HG03442 (cell line): ENCODE results near the gene FCN1.

Experiments
- ATAC-seq: cut with Tn5 transposase; IDR thresholded peaks from one replicate; pipeline ENCODE4 v1.9.1; 2021; ENCODE audit warnings: mild to moderate bottlenecking, moderate library complexity; ENCODE audit not compliant: unreplicated experiment

Gene FCN1

DNA sequence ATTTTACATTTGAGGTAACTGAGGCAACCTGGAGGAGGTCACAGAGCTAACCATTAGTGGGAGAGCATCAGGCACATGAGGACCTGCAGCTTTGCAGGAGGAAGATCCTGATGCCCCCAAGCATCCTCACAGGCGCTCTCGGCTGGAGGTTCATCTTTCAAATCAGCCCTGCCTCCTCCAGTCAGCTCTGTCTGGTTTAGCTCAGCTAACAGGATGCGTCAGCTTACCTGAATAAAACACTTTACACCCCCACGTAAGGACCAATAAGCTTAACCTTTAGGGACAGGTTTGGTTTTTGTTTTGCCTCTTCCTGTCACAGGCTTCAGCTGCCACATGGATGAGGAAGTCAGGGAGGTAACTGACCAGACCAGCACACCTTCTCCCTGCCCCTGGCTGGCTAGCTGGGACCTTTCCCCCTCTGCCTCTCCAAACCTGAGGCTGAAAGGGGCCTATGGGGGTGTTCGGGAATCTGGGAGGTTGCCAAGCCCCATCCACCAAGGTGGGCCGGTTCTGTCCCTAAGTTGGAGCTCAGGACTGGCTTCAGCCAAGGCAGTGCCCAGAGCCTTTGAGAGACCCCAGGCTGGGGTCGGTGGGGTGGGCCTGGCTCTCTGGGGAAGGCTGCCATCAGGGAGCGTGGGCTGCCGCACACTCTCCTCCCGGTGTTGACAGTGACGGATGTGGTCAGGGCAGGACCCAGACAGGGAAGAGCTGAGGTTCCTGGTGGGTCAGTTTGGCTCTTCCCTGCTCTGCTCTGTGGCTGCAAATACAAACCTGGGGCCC, 20.0 kb upstream of the FCN1 start:
- no peak for ATAC-seq

DNA sequence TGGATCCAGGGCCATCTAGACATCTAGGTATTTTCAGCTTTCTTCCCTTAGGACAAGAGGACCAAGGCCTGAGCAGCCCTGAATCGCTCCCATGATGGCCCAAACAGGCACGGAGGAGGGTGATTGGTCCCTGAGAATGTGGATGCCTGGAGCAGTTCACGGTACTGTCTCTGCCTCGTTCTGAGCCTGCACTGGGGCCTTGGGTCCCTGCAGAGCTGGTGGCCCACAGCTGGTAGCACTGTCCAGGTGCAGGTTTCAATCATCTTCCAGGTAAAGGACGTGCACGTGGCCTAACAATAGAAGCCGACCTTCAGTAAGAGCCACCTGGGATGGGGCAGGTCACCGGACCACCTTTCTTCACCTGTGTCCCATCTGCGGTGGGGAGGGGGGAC, 19.4 kb upstream of the FCN1 start:
- ATAC-seq: no peak

- ATAC-seq: no peak
Observed at GRCh38 chr9:134936346-134937163, 18.8 kb upstream of the FCN1 start.

- ATAC-seq: no peak
Observed at GRCh38 chr9:134935701-134936345, 18.1 kb upstream of the FCN1 start.

- ATAC-seq: no peak
Observed at GRCh38 chr9:134935056-134935640, 17.4 kb upstream of the FCN1 start.

DNA sequence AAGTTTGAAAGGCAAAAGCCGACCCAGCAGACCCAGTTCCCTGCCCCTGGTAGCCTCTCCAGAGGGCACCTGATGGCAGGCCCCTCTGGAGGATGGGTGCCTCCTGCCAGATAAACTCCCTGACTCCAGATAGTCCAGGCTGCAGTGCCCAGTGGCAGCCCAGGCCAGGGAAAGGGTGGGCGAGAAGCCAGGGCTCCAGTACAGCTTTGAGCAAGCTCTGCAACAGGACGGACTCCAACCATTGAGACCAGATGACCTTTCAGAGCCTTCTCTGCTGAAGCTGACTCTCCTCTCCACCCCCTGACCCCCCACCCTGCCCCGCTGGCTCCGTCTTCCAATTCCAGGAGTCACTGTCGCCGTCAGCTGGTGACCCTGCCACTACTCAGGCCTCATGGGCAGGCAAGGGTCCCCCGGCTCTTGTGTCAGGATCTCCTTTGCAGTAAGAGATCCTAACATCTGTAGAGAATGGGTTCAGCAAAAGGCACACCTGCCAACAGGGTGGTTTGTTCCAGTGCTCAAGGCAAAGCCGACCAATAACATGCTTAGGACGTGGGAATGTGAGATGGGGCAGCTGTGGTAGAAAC, 15.5 kb upstream of the FCN1 start:
- no peak for ATAC-seq

GRCh38 chr9:134932606-134933005, 14.9 kb upstream of the FCN1 start:
- ATAC-seq: no peak

- no peak for ATAC-seq
Observed at GRCh38 chr9:134932171-134932570, 14.5 kb upstream of the FCN1 start.

DNA sequence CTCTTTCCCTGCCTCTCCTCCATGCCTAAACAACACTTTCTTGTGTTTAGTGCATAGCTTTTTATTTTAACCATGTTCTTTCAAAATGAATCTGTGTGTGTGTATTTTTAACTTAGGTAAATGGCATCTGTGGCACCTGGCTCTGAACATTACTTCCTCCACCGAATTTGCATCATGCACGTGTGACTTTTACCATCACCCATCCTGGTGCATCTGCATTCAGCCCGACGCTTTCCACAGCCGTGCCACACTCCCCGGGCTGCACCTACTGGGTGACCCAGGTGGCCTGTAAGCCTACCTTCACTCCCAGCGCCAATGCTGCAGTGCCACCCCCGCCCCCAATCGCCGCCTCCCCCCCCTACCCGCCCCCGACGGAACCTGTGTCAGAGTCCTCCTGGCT, 12.7 kb upstream of the FCN1 start:
- peak; percentile 49 for ATAC-seq

DNA sequence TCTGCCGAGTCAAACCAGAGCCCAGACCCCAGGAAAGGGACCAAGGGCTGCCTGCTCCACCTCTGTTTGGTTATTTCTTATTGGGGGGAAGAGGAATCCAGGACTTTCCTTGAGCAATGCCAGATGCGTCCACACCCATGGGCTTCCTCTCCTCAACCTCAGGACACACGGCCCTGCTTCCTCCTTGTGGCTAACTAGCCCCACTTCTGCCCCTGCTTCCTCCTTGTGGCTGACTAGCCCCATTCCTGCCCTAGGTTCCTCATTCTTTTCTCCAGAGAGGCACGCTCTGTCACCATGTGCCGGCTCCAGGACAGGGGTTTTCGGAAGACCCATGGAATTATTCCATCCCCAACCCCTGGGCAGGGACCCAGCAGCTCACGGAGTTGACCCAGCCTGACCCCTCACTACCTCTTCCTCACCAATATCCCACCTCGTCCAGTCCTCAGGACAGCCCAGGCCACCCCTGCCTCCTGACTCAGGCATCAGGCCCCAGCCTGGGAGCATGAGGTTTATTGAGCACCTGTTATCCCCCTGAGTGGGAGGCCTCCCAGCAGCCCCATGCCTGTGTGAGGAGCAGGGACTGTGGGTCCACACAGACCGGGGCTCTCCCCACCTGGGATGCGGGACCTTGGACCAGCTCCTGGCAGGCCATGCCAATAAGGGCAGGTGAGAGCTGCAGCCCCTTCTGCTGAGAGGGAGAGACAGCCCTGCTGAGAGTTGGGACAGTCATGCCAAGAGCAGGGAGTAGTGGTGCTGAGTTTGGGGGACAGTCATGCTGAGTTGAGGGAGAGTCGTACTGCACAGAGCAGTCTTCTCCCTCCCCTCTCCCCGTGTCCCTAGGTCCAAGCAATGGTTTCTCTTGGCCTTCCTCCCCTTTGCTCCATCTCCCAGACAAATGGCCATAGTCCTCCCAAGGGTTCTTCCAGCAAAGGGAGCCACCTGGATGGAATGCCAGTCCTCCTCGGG, 11.8 kb upstream of the FCN1 start:
- ATAC-seq: no peak

DNA sequence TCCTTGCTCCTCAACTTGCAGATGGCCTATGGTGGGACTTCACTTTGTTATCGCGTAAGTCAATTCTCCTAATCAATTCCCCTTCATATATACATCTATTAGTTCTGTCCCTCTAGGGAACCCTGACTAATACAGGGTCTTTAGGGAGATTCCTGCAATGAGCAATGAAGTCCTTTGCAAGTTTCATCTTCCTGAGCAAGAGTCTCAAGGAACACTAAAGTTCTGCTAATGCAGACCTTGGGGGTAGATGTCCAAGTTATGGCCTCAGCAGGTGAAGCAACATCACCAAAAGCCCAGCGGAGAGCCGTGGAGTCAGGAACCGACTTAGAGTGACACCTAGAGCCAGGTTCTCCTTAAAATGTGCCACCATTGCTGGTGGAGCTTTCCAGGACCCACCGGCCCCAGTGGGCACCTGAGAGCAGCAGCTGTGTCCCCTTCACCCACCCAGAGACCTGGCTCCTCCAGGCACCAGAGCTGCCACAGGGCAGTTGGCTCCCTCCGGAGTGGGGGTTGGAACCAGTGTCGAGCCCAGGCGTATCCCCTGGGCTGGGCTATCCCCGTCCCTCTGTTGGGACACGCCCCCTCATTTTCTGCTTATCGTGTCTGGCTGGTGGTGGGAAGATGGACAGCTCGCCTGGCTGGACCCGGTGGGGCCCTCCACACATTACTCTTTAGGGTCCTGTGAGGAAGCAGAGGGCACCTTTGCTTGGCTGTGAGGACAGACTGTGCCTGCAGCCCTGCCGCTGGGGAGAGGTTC, 10.9 kb upstream of the FCN1 start:
- ATAC-seq: no peak

- no peak for ATAC-seq
Observed at GRCh38 chr9:134925011-134925511, 7.3 kb upstream of the FCN1 start.

DNA sequence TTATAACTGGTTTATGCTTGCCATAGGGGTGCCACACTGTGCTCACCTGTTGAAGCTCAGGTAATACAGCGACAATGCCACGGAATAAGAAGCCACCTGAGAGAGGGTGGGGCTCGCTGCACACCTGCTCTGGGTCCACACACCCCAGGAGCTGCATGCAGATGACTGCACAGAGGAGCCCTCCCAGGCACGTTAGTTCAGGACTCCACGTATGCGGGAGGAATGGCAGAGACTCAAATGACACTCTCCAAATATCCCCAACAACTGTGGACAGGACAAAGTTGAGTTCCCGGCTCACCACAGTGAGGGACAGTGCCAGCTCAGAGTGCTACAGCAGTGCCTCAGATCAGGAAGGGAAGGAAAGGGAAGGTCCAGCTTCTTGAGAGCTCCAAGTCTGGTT, 5.8 kb upstream of the FCN1 start:
- no peak for ATAC-seq

GRCh38 chr9:134922932-134923240, 5.2 kb upstream of the FCN1 start:
- no peak for ATAC-seq

GRCh38 chr9:134922066-134922931, 4.6 kb upstream of the FCN1 start:
- ATAC-seq: no peak

DNA sequence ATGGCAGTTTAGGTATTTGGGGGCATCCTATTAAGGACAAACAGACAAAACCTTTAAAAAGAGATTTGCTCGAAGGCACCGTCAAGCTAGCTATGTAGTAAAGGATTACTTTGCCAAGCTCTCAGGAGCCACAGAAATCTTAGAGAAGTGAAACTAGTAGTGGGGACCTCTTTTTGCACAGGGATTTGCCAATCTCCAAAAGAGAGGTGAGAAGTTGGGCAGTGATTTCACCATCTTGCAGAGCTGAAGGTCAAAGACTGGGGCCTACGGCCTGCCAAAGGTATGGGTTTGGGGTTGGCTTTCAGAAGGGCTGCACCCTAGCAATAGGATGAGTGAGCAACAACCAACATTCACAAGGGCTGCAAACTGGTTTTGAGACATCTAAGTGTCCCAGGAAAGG, 1.6 kb upstream of the FCN1 start:
- ATAC-seq: no peak

DNA sequence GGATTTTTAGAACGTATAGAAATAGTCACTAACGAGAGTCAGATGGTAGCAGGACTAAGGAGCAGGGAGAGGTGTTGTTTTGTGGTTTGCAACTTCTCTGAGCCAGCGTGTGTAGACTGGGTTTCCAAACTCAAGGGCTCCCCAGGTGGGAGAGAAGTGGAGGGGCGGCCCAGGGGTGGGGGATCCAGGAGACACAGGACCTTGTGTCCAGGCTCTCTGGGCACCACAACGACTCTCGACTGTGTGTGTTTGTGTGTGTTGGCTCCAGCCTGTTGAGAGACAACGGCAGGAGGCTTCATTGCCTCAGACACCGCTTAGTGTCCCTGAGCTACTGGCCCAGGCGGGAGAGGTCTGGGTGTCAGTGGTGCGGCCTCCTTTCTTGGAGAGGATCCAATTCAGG, 934 bp upstream of the FCN1 start:
- no peak for ATAC-seq

DNA sequence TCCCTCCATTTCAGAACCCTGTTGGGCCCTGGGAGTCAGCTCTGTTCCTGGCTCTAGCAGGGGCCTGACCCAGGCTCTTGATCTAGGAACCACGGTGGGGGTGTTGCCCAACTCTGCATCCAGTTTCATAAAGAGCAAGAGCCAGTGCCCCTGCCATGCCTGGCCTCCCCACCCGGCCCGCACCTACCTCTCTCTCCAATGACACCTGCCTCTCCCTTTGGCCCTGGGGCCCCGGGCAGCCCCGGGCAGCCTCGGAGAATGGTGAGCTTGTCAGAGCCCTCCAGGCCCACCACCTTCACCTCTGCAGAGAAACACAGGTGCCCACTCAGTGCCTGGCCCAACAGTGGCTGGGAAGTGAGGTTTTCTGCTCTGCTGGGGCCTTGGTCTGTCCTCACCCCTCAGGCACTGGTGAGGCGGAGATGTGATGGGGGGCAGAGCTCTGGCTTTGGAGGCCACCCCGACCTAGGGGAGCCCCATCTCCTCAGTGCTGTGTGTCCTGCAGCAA, 1.5 kb downstream of the FCN1 start:
- ATAC-seq: no peak
